K562 (cell line): ENCODE measurements around the gene CASKIN1. TPM values are rescaled to one million over a fixed set of nuclear protein-coding genes. Genes with fewer than 3 reads are reported as not detected.

Experiments used
- CBFA2T3 ChIP-seq: fragments of 450-650 bp; IDR thresholded peaks from 2 replicates; pipeline ENCODE4 v1.6.1; 2017
- CBX1 ChIP-seq: sonication (generic); IDR thresholded peaks from 2 replicates; pipeline ENCODE4 v1.6.1; 2016; ENCODE audit warnings: antibody characterized with exemption, low read depth, mild to moderate bottlenecking
- CBX8 ChIP-seq: fragments of 200-600 bp; sonication (generic); IDR thresholded peaks from 2 replicates; pipeline ENCODE4 v1.6.1; 2012; ENCODE audit warnings: borderline replicate concordance, mixed run types, low read depth, mild to moderate bottlenecking, moderate library complexity, mixed read lengths, low read length, control low read depth, inconsistent platforms; ENCODE audit not compliant: poor library complexity, severe bottlenecking; ENCODE audit errors: extremely low read depth
- CC2D1A ChIP-seq: fragments of 450-650 bp; IDR thresholded peaks from 2 replicates; pipeline ENCODE4 v1.6.1; 2017; ENCODE audit warnings: mild to moderate bottlenecking
- DMBX1 ChIP-seq: fragments of 250-450 bp; sonication (Bioruptor Pico); IDR thresholded peaks from 2 replicates; pipeline ENCODE4 v1.8.0; 2022; ENCODE audit warnings: inconsistent platforms, mild to moderate bottlenecking, moderate library complexity, borderline replicate concordance
- ELF2 ChIP-seq: fragments of 250-450 bp; sonication (Bioruptor Pico); IDR thresholded peaks from 2 replicates; pipeline ENCODE4 v1.5.0; 2021; ENCODE audit warnings: mild to moderate bottlenecking
- EWSR1 ChIP-seq: fragments of 450-650 bp; IDR thresholded peaks from 2 replicates; pipeline ENCODE4 v1.6.1; 2018; ENCODE audit warnings: borderline replicate concordance, mild to moderate bottlenecking, low read depth, moderate library complexity; ENCODE audit not compliant: partially characterized antibody
- FUS ChIP-seq: fragments of 200-400 bp; formaldehyde crosslinking; optimal IDR thresholded peaks from 2 replicates; pipeline ENCODE3; 2017; ENCODE audit warnings: low read depth, low read length
- LARP7 ChIP-seq: fragments of 450-650 bp; IDR thresholded peaks from 2 replicates; pipeline ENCODE4 v1.6.1; 2016
- MEF2A ChIP-seq: IDR thresholded peaks from 2 replicates; pipeline ENCODE4 v1.6.1; 2011; ENCODE audit warnings: low read depth, mild to moderate bottlenecking, low read length, moderate library complexity; ENCODE audit not compliant: control insufficient read depth
- MYNN ChIP-seq, 2 experiments: sonication (generic); formaldehyde crosslinking in 1 of 2; IDR thresholded peaks; 2 replicates each; pipeline versions ENCODE4 v1.5.0 to v1.6.1; 2016 to 2020; ENCODE audit warnings: antibody characterized with exemption in 1 of 2, missing genetic modification reagents in 1 of 2
- NKRF ChIP-seq: fragments of 450-650 bp; IDR thresholded peaks from 2 replicates; pipeline ENCODE4 v1.6.1; 2016; ENCODE audit warnings: borderline replicate concordance
- NONO ChIP-seq, 2 experiments: fragments of 200-400 bp in 1 of 2; fragments of 450-650 bp in 1 of 2; formaldehyde crosslinking in 1 of 2; IDR thresholded peaks; 2 replicates each; pipeline ENCODE4 v1.6.1; 2017; ENCODE audit warnings: low read depth in 2 of 2, mild to moderate bottlenecking in 2 of 2, moderate library complexity in 2 of 2, low read length in 1 of 2
- RBM22 ChIP-seq: fragments of 200-400 bp; formaldehyde crosslinking; IDR thresholded peaks from 2 replicates; pipeline ENCODE4 v1.6.1; 2018; ENCODE audit warnings: low read length, low read depth; ENCODE audit not compliant: poor library complexity, severe bottlenecking
- RREB1 ChIP-seq: fragments of 250-450 bp; sonication (Bioruptor Pico); IDR thresholded peaks from 2 replicates; pipeline ENCODE4 v1.4.0; 2020
- SMC3 ChIP-seq: conservative IDR thresholded peaks from 2 replicates; pipeline ENCODE4 v1.6.1; 2011; ENCODE audit warnings: low read depth, low read length, improper control_type of control experiment; ENCODE audit not compliant: insufficient read depth
- SRSF3 ChIP-seq: fragments of 200-400 bp; formaldehyde crosslinking; IDR thresholded peaks from 2 replicates; pipeline ENCODE4 v1.6.1; 2016; ENCODE audit warnings: mild to moderate bottlenecking, low read length, moderate library complexity; ENCODE audit not compliant: insufficient read depth
- ZNF217 ChIP-seq: sonication (generic); formaldehyde crosslinking; IDR thresholded peaks from 2 replicates; pipeline ENCODE4 v1.8.0; 2022; ENCODE audit warnings: mild to moderate bottlenecking, missing genetic modification reagents
- ZNF232 ChIP-seq: sonication (generic); formaldehyde crosslinking; IDR thresholded peaks from 2 replicates; pipeline ENCODE4 v1.8.0; 2022; ENCODE audit warnings: mild to moderate bottlenecking, missing genetic modification reagents
- ZNF77 ChIP-seq: fragments of 250-450 bp; sonication (Bioruptor Pico); IDR thresholded peaks from 2 replicates; pipeline ENCODE4 v1.5.0; 2020
- polyA plus RNA-seq, 8 experiments: library from polyadenylated mRNA; depleted of rRNA in 4 of 8; stranded (reverse) in 5 of 8; unstranded in 3 of 8; fragments of >200 nt; fragmentation: Nextera tagmentation in 2 of 8; fragmentation: Illumina TruSeq in 1 of 8; extraction: Ambion mirVana in 2 of 8; extraction: Trizol in 1 of 8; gene quantifications; 2 replicates each; pipeline versions ENCODE4 v1.2.1 to v1.2.3, GENCODE V29; 2011 to 2014; ENCODE audit warnings: inconsistent platforms in 1 of 8, missing spikeins in 1 of 8
- total RNA-seq, 7 experiments: library from RNA; depleted of rRNA in 6 of 7; stranded (reverse); fragments of >200 nt in 6 of 7; fragmentation: Illumina TruSeq in 2 of 7; extraction: Trizol in 2 of 7; gene quantifications; 2 replicates each; pipeline versions ENCODE4 v1.2.1 to v1.2.3, GENCODE V29; 2011 to 2021; ENCODE audit warnings: low replicate concordance in 1 of 7

CASKIN1 gene
- total and polyA plus RNA-seq, 9 of the 15 experiments (the other 6 are each of a cell fraction or from before 2014, with no cell fraction given), result 0.15 to 4.5 (median 1.5) TPM; not detected in 2

- no peak for TF ChIP-seq MYNN (IDR thresholded peaks at IDR 0.05)
- no peak for TF ChIP-seq MYNN (CRISPR knock-in tag; IDR thresholded peaks at IDR 0.05)
- no peak for TF ChIP-seq ZNF232 (CRISPR knock-in tag)
- TF ChIP-seq CBX1, result peak; percentile 45; the same call in 1 of the 2 replicates
- no peak for TF ChIP-seq ZNF77 (CRISPR knock-in tag)
- no peak for TF ChIP-seq MEF2A
- no peak for TF ChIP-seq RREB1 (CRISPR knock-in tag)
- no peak for TF ChIP-seq NKRF
- TF ChIP-seq SRSF3, result no peak
- peak; percentile 90 for TF ChIP-seq RBM22
- no peak for TF ChIP-seq LARP7
- no peak for TF ChIP-seq EWSR1
- TF ChIP-seq CBFA2T3, result no peak
- no peak for TF ChIP-seq ELF2 (CRISPR knock-in tag)
- TF ChIP-seq DMBX1 (CRISPR knock-in tag), result no peak
- no peak for TF ChIP-seq CBX8
- peak; percentile 77 for TF ChIP-seq FUS
- TF ChIP-seq NONO (IDR thresholded peaks at IDR 0.05; ENCODE audit: low read depth in 2 of 2, low read length in 1 of 2), result peak in 1 of 2 experiments; percentile 93; a peak in 2 of 4 replicates
- no peak for TF ChIP-seq CC2D1A
- no peak for TF ChIP-seq ZNF217 (CRISPR knock-in tag)
- no peak for TF ChIP-seq SMC3
These were observed 27.0 kb upstream of the CASKIN1 start, which contains the start of gene E4F1 (continued) for GRCh38 chr16:2223221-2223941.
